Testis (tissue), 3 donors: ENCODE results near the gene PYCR2. TPM values are rescaled to one million over a fixed set of nuclear protein-coding genes. Genes with fewer than 3 reads are reported as not detected.
"Not testable (repeated sequence)": the region's sequence is repeated elsewhere in the genome, so short reads cannot be mapped to it uniquely, and the experiment has no call there.

Experiments
- DNase-seq: peaks from one replicate; pipeline ENCODE4 v3.0.0-alpha.2; 2019
- H3K27ac ChIP-seq, 2 donors: fragments of 200-600 bp; sonication (generic); one replicate each; pipeline ENCODE4 v1.5.1; 2019
- H3K27me3 ChIP-seq: fragments of 200-600 bp; sonication (generic); one replicate; pipeline ENCODE4 v1.5.1; 2019
- H3K36me3 ChIP-seq: fragments of 200-600 bp; sonication (generic); one replicate; pipeline ENCODE4 v1.5.1; 2017; ENCODE audit warnings: low read depth; ENCODE audit errors: missing control alignments
- H3K4me1 ChIP-seq: fragments of 200-600 bp; sonication (generic); one replicate; pipeline ENCODE4 v1.5.1; 2019
- H3K4me3 ChIP-seq, 2 donors: fragments of 200-600 bp; sonication (generic); one replicate each; pipeline ENCODE4 v1.5.1; 2017 to 2019
- H3K9me3 ChIP-seq: fragments of 200-600 bp; sonication (generic); one replicate; pipeline ENCODE4 v1.5.1; 2017
- CTCF ChIP-seq, 3 experiments: fragments of 450-650 bp in 2 of 3; fragments of 200-600 bp in 1 of 3; sonication (generic) in 1 of 3; IDR thresholded peaks; one replicate each; pipeline ENCODE4 v1.5.1; 2016 to 2019; ENCODE audit warnings: antibody characterized with exemption in 3 of 3, mild to moderate bottlenecking in 2 of 3, moderate library complexity in 1 of 3
- POLR2A ChIP-seq: fragments of 450-650 bp; IDR thresholded peaks from one replicate; pipeline ENCODE4 v1.6.1; 2017; ENCODE audit warnings: antibody characterized with exemption, mild to moderate bottlenecking, moderate library complexity
- WGBS, 2 donors: methylation state at CpG; one replicate each; pipeline ENCODE4 v1.1.5; 2018; 5-methylcytosine and 5-hydroxymethylcytosine counted together
- intact Hi-C: fragments of 100-400 bp; cut with DNase I; formaldehyde crosslinking; loops from one replicate; pipeline ENCODE4 v1.15.1; 2023; ENCODE audit warnings: low total_unique reads
- polyA plus RNA-seq: library from polyadenylated mRNA; stranded (reverse); fragments of 350-450 nt; fragmentation: Illumina TruSeq; extraction: RNeasy Lipid Tissue Mini Kit (QIAGEN cat#74804); gene quantifications from one replicate; pipeline ENCODE4 v1.2.3, GENCODE V29; 2014; ENCODE audit warnings: low read depth, low replicate concordance; ENCODE audit not compliant: insufficient read depth
- total RNA-seq, 2 donors: library from RNA; depleted of rRNA; stranded (reverse); fragments of >200 nt; gene quantifications; one replicate each; pipeline ENCODE4 v1.2.3, GENCODE V29; 2016

Gene PYCR2
- total and polyA plus RNA-seq, 3 donors from 2014 or later: 60.7 to 85.3 (median 64.2) TPM

- intact Hi-C loops: no loop called here
- Histone ChIP-seq H3K27ac (no peak overlapping the region), H3K4me3 (no peak overlapping the region), H3K4me1 (peaks cover 17% of the 10 kb centered on the region), H3K9me3 (no peaks in the 10 kb centered on the region), H3K27me3 (no peaks in the 10 kb centered on the region), H3K36me3 (no peaks in the 10 kb centered on the region)
- 80 to 93% methylated on average over 9 to 21 of the region's 21 CpGs for WGBS, 2 donors
- no peak for DNase-seq
- no peak for TF ChIP-seq CTCF (IDR thresholded peaks at IDR 0.05)
- TF ChIP-seq POLR2A: no peak
Observed at GRCh38 chr1:225937048-225937968, 13.3 kb upstream of the PYCR2 start.

GRCh38 chr1:225936523-225936922 lies 12.5 kb upstream of the PYCR2 start:
- 73 to 74% methylated on average over 3 of the region's 3 CpGs for whole genome bisulfite sequencing, 2 donors
- H3K36me3 ChIP-seq: no peaks in the 10 kb centered on the region
- H3K27ac ChIP-seq: no peak overlapping the region
- H3K9me3 ChIP-seq: no peaks in the 10 kb centered on the region
- intact Hi-C loops: no loop called here
- no peaks in the 10 kb centered on the region for H3K27me3 ChIP-seq
- no peak for TF ChIP-seq POLR2A
- H3K4me1 ChIP-seq: peaks cover 11% of the 10 kb centered on the region
- no peak for DNase-seq
- no peak overlapping the region for H3K4me3 ChIP-seq

- DNase-seq, H3K36me3 ChIP-seq, H3K4me3 ChIP-seq, H3K4me1 ChIP-seq, H3K27ac ChIP-seq, H3K9me3 ChIP-seq, H3K27me3 ChIP-seq, intact Hi-C loops: not testable (repeated sequence)
- 88 to 90% methylated on average over 8 of the region's 8 CpGs for WGBS, 2 donors
Observed at GRCh38 chr1:225936086-225936485, 12.0 kb upstream of the PYCR2 start.

GRCh38 chr1:225934711-225935110 lies 10.7 kb upstream of the PYCR2 start:
- Histone ChIP-seq H3K27me3 (no peaks in the 10 kb centered on the region), H3K36me3 (no peaks in the 10 kb centered on the region), H3K4me1 (no peaks in the 10 kb centered on the region), H3K27ac (no peak overlapping the region), H3K4me3 (no peak overlapping the region), H3K9me3 (no peaks in the 10 kb centered on the region)
- intact Hi-C loops: no loop called here
- TF ChIP-seq CTCF (IDR thresholded peaks at IDR 0.05) (no peak), POLR2A (no peak)
- no peak for DNase-seq
- 85 to 94% methylated on average over 5 of the region's 5 CpGs for WGBS, 2 donors

GRCh38 chr1:225933072-225933471 lies 9.0 kb upstream of the PYCR2 start:
- H3K27me3 ChIP-seq: no peaks in the 10 kb centered on the region
- 83 to 84% methylated on average over 2 of the region's 2 CpGs for WGBS, 2 donors
- no peaks in the 10 kb centered on the region for H3K9me3 ChIP-seq
- no peak overlapping the region for H3K4me3 ChIP-seq
- TF ChIP-seq CTCF (IDR thresholded peaks at IDR 0.05) (no peak), POLR2A (no peak)
- H3K27ac ChIP-seq: no peak overlapping the region
- peaks cover 7% of the 10 kb centered on the region for H3K4me1 ChIP-seq
- DNase-seq: no peak
- intact Hi-C loops: no loop called here
- no peaks in the 10 kb centered on the region for H3K36me3 ChIP-seq
